H1 (cell line): Measurements from ENCODE around the gene CMSS1. TPM values are rescaled to one million over a fixed set of nuclear protein-coding genes. Genes with fewer than 3 reads are reported as not detected.

Experiments
- CTCF ChIA-PET: fragments of 300-600 bp; sonication (Branson Sonifier 250); formaldehyde crosslinking; loops from one replicate; lab custom pipeline; 2021; ENCODE audit not compliant: partially characterized antibody; lab: Charles Lee
- POLR2A ChIA-PET: fragments of 300-600 bp; sonication (Branson Sonifier 250); formaldehyde crosslinking; loops from one replicate; lab custom pipeline; 2021; ENCODE audit warnings: inconsistent platforms; ENCODE audit not compliant: partially characterized antibody; lab: Charles Lee
- DNase-seq, 2 experiments: peaks; one replicate each; pipeline versions ENCODE4 v3.0.0 to v3.0.0-alpha.2; 2010 to 2022; ENCODE audit warnings: low spot score in 2 of 2, low read depth in 1 of 2, mixed read lengths in 1 of 2
- FAIRE-seq: peaks from 2 replicates; lab custom pipeline; 2011; peaks lifted over from hg19 to GRCh38; lab: Jason Lieb, UNC
- H2AFZ ChIP-seq: 2 replicates; pipeline ENCODE4 v1.8.1; 2012; ENCODE audit warnings: low read length, inconsistent platforms
- H2AK5ac ChIP-seq: 2 replicates; pipeline ENCODE4 v1.6.1; 2013; ENCODE audit warnings: low read depth, low read length
- H2BK120ac ChIP-seq: replicated peaks from 2 replicates; pipeline ENCODE3; 2013; ENCODE audit warnings: low read depth, low read length, inconsistent platforms
- H2BK12ac ChIP-seq: 2 replicates; pipeline ENCODE4 v1.6.1; 2013; ENCODE audit warnings: low read depth, low read length
- H2BK15ac ChIP-seq: 2 replicates; pipeline ENCODE4 v1.6.1; 2013; ENCODE audit warnings: low read length
- H2BK20ac ChIP-seq: 2 replicates; pipeline ENCODE4 v1.6.1; 2013; ENCODE audit warnings: low read length
- H2BK5ac ChIP-seq: 2 replicates; pipeline ENCODE4 v1.6.1; 2013; ENCODE audit warnings: low read depth, low read length
- H3K14ac ChIP-seq: 2 replicates; pipeline ENCODE4 v1.6.1; 2013; ENCODE audit warnings: inconsistent platforms; ENCODE audit not compliant: insufficient read length
- H3K18ac ChIP-seq: 2 replicates; pipeline ENCODE4 v1.6.1; 2013; ENCODE audit warnings: low read length; ENCODE audit errors: extremely low read depth
- H3K23ac ChIP-seq: 2 replicates; pipeline ENCODE4 v1.6.1; 2013; ENCODE audit warnings: inconsistent platforms; ENCODE audit not compliant: insufficient read length
- H3K23me2 ChIP-seq: 2 replicates; pipeline ENCODE4 v1.6.1; 2013; ENCODE audit warnings: low read depth, low read length
- H3K27ac ChIP-seq: 2 replicates; pipeline ENCODE4 v1.6.1; 2011; ENCODE audit warnings: low read depth, low read length, inconsistent platforms
- H3K27me3 ChIP-seq, 4 experiments: replicated peaks in 1 of 4; 1 replicate in 1 of 4; 2 replicates in 3 of 4; pipeline versions ENCODE4 v1.6.1 to v1.8.1; 2011 to 2013; ENCODE audit warnings: low read length in 3 of 4, mild to moderate bottlenecking in 3 of 4, inconsistent platforms in 2 of 4, mixed read lengths in 2 of 4, moderate library complexity in 1 of 4; ENCODE audit not compliant: control insufficient read depth in 3 of 4, insufficient read depth in 3 of 4; ENCODE audit errors: extremely low read depth in 1 of 4
- H3K36me3 ChIP-seq, 4 experiments: 2 replicates each; pipeline versions ENCODE4 v1.6.1 to v1.8.1; 2011 to 2013; ENCODE audit warnings: mild to moderate bottlenecking in 4 of 4, low read length in 3 of 4, moderate library complexity in 2 of 4, control low read depth in 1 of 4, inconsistent platforms in 1 of 4; ENCODE audit not compliant: insufficient read depth in 4 of 4, control insufficient read depth in 2 of 4
- H3K4ac ChIP-seq: replicated peaks from 2 replicates; pipeline ENCODE3; 2013; ENCODE audit warnings: low read length, low read depth, mixed read lengths, inconsistent platforms; ENCODE audit not compliant: insufficient read length
- H3K4me1 ChIP-seq, 4 experiments: replicated peaks in 1 of 4; 1 replicate in 1 of 4; 2 replicates in 3 of 4; pipeline versions ENCODE4 v1.6.1 to v1.8.1; 2011 to 2013; ENCODE audit warnings: low read length in 3 of 4, inconsistent platforms in 2 of 4, mixed read lengths in 1 of 4; ENCODE audit not compliant: insufficient read depth in 4 of 4, control insufficient read depth in 3 of 4
- H3K4me2 ChIP-seq, 2 experiments: 2 replicates each; pipeline versions ENCODE4 v1.6.1 to v1.8.1; 2011 to 2013; ENCODE audit warnings: low read depth in 2 of 2, low read length in 2 of 2, control low read depth in 1 of 2, inconsistent platforms in 1 of 2, mild to moderate bottlenecking in 1 of 2; ENCODE audit not compliant: insufficient read depth in 1 of 2
- H3K4me3 ChIP-seq, 4 experiments: fragments of 200-600, 300-600 bp in 1 of 4; sonication (generic), shearing (Covaris generic), sonication (Bioruptor Twin) in 1 of 4; 2 replicates each; pipeline versions ENCODE4 v1.5.1 to v1.8.1; 2011 to 2016; ENCODE audit warnings: low read length in 4 of 4, low read depth in 3 of 4, control low read depth in 2 of 4, inconsistent platforms in 2 of 4, mild to moderate bottlenecking in 2 of 4, mixed read lengths in 1 of 4, moderate library complexity in 1 of 4; ENCODE audit not compliant: insufficient read depth in 2 of 4; ENCODE audit errors: extremely low read depth in 1 of 4
- H3K56ac ChIP-seq: replicated peaks from 2 replicates; pipeline ENCODE3; 2013; ENCODE audit warnings: low read depth, mild to moderate bottlenecking, mixed read lengths, low read length, inconsistent platforms; ENCODE audit not compliant: insufficient read length
- H3K79me1 ChIP-seq: 2 replicates; pipeline ENCODE4 v1.6.1; 2013; ENCODE audit warnings: low read depth, low read length, control low read depth
- H3K79me2 ChIP-seq, 2 experiments: 2 replicates each; pipeline versions ENCODE4 v1.6.1 to v1.8.1; 2012 to 2013; ENCODE audit warnings: low read length in 2 of 2, mild to moderate bottlenecking in 2 of 2, inconsistent platforms in 1 of 2; ENCODE audit not compliant: insufficient read depth in 2 of 2, control insufficient read depth in 1 of 2
- H3K9ac ChIP-seq, 4 experiments: replicated peaks in 1 of 4; 1 replicate in 1 of 4; 2 replicates in 3 of 4; pipeline versions ENCODE4 v1.6.1 to v1.8.1; 2011 to 2013; ENCODE audit warnings: low read depth in 3 of 4, low read length in 3 of 4, control low read depth in 2 of 4, mild to moderate bottlenecking in 2 of 4, moderate library complexity in 2 of 4, inconsistent platforms in 1 of 4; ENCODE audit errors: extremely low read depth in 1 of 4
- H3K9me3 ChIP-seq, 2 experiments: 2 replicates each; pipeline versions ENCODE4 v1.6.1 to v1.8.1; 2012 to 2013; ENCODE audit warnings: mild to moderate bottlenecking in 2 of 2, moderate library complexity in 2 of 2, control low read depth in 1 of 2, inconsistent platforms in 1 of 2, low read depth in 1 of 2, low read length in 1 of 2, mixed read lengths in 1 of 2; ENCODE audit not compliant: insufficient read depth in 2 of 2
- H4K20me1 ChIP-seq, 2 experiments: replicated peaks in 1 of 2; 2 replicates each; pipeline versions ENCODE3 to v1.8.1; 2011 to 2013; ENCODE audit warnings: inconsistent platforms in 2 of 2, low read length in 2 of 2, mild to moderate bottlenecking in 1 of 2; ENCODE audit not compliant: insufficient read depth in 2 of 2, control insufficient read depth in 1 of 2
- H4K5ac ChIP-seq: 2 replicates; pipeline ENCODE4 v1.6.1; 2013; ENCODE audit warnings: low read length, low read depth, mixed read lengths, inconsistent platforms; ENCODE audit not compliant: insufficient read length
- H4K8ac ChIP-seq: 2 replicates; pipeline ENCODE4 v1.8.0; 2013; ENCODE audit warnings: mild to moderate bottlenecking, moderate library complexity, low read length, inconsistent platforms; ENCODE audit not compliant: insufficient read depth; ENCODE audit errors: extremely low read depth
- H4K91ac ChIP-seq: replicated peaks from 2 replicates; pipeline ENCODE3; 2013; ENCODE audit warnings: low read length, mixed read lengths, inconsistent platforms; ENCODE audit not compliant: insufficient read length
- ASH2L ChIP-seq: fragments of 200-600, 300-600 bp; sonication (generic); IDR thresholded peaks from one replicate; pipeline ENCODE4 v1.7.1; 2017; ENCODE audit warnings: low read length
- BACH1 ChIP-seq: IDR thresholded peaks from 2 replicates; pipeline ENCODE4 v1.6.1; 2012; ENCODE audit warnings: low read length, improper control_type of control experiment
- CBX8 ChIP-seq: fragments of 300-800, 300-1000 bp; sonication (generic); IDR thresholded peaks from 2 replicates; pipeline ENCODE4 v1.7.1; 2016; ENCODE audit warnings: low read depth, low read length, borderline replicate concordance
- CEBPB ChIP-seq: IDR thresholded peaks from 2 replicates; pipeline ENCODE4 v1.6.1; 2012; ENCODE audit warnings: low read depth, low read length
- CHD1 ChIP-seq: IDR thresholded peaks from 2 replicates; pipeline ENCODE4 v1.6.1; 2012; ENCODE audit warnings: low read depth, low read length, improper control_type of control experiment
- CTBP2 ChIP-seq: IDR thresholded peaks from 2 replicates; pipeline ENCODE4 v1.7.0; 2011; ENCODE audit warnings: borderline replicate concordance, mild to moderate bottlenecking, moderate library complexity, mixed read lengths, low read length; ENCODE audit not compliant: insufficient read depth, insufficient read length
- E2F6 ChIP-seq: IDR thresholded peaks from 2 replicates; pipeline ENCODE4 v1.6.1; 2012; ENCODE audit warnings: inconsistent platforms
- HDAC6 ChIP-seq: IDR thresholded peaks from one replicate; pipeline ENCODE4 v1.7.1; 2012; ENCODE audit warnings: low read depth, mild to moderate bottlenecking, inconsistent platforms, low read length, moderate library complexity
- JUND ChIP-seq: IDR thresholded peaks from 2 replicates; pipeline ENCODE4 v1.6.1; 2011; ENCODE audit warnings: mild to moderate bottlenecking, improper control_type of control experiment, low read length
- NANOG ChIP-seq: IDR thresholded peaks from 2 replicates; pipeline ENCODE4 v1.6.1; 2011; ENCODE audit warnings: low read length, low read depth, mild to moderate bottlenecking, inconsistent platforms; ENCODE audit not compliant: insufficient read depth, poor library complexity, severe bottlenecking
- POLR2A ChIP-seq, 2 experiments: IDR thresholded peaks; 1 replicate in 1 of 2; 2 replicates in 1 of 2; pipeline ENCODE4 v1.6.1; 2011; ENCODE audit warnings: low read depth in 2 of 2, low read length in 2 of 2, mild to moderate bottlenecking in 2 of 2; ENCODE audit errors: control extremely low read depth in 1 of 2
- POLR2AphosphoS5 ChIP-seq: IDR thresholded peaks from 2 replicates; pipeline ENCODE4 v1.6.1; 2011; ENCODE audit warnings: low read depth, low read length
- SIRT6 ChIP-seq: IDR thresholded peaks from one replicate; pipeline ENCODE4 v1.7.1; 2012; ENCODE audit warnings: low read length, inconsistent platforms
- TAF1 ChIP-seq: IDR thresholded peaks from 2 replicates; pipeline ENCODE4 v1.6.1; 2011; ENCODE audit warnings: mild to moderate bottlenecking, low read depth, low read length
- TBP ChIP-seq: IDR thresholded peaks from 2 replicates; pipeline ENCODE4 v1.6.1; 2011; ENCODE audit warnings: low read depth, low read length, improper control_type of control experiment
- TEAD4 ChIP-seq: IDR thresholded peaks from 2 replicates; pipeline ENCODE4 v1.6.1; 2012; ENCODE audit warnings: low read depth, low read length, inconsistent platforms, mixed read lengths
- WGBS, 2 experiments: shearing (Covaris generic) in 1 of 2; methylation state at CpG; one replicate each; pipeline versions ENCODE4 v1.1.6 to v1.1.7; 2013 to 2015; ENCODE audit warnings: low lambda C conversion rate in 2 of 2, mixed read lengths in 2 of 2, inconsistent platforms in 1 of 2, low coverage in 1 of 2, missing lambda C conversion rate in 1 of 2; ENCODE audit not compliant: insufficient replicate concordance in 2 of 2, insufficient coverage in 1 of 2, insufficient read length in 1 of 2; ENCODE audit errors: extremely low coverage in 1 of 2, missing lambda C conversion rate in 1 of 2; 5-methylcytosine and 5-hydroxymethylcytosine counted together
- polyA plus RNA-seq, 7 experiments: library from polyadenylated mRNA; depleted of rRNA in 3 of 7; stranded (reverse) in 5 of 7; unstranded in 2 of 7; fragments of >200 nt in 5 of 7; fragments of 200-250 nt in 2 of 7; gene quantifications; 1 replicate in 5 of 7; 2 replicates in 1 of 7; 4 replicates in 1 of 7; pipeline versions ENCODE4 v1.2.1 to v1.2.3, GENCODE V29; 2011 to 2013; ENCODE audit warnings: missing spikeins in 2 of 7, mixed read lengths in 2 of 7
- total RNA-seq: library from RNA; stranded (reverse); fragmentation: NEBNext Ultra II Directional; extraction: Animal tissue kit (Norgen Biotek cat#: 25700); gene quantifications from 2 replicates; pipeline ENCODE4 v1.2.1, GENCODE V29; 2021

Gene CMSS1
- total and polyA plus RNA-seq, 2 of the 8 experiments (the other 6 are each of a cell fraction or from before 2014, with no cell fraction given), result 15.2 to 75.1 TPM

- no peak overlapping the region for H2BK120ac ChIP-seq
- no peak overlapping the region for H4K91ac ChIP-seq
- no peaks in the 10 kb centered on the region for H4K20me1 ChIP-seq
- H2AK5ac ChIP-seq, result no peak overlapping the region
- ChIA-PET CTCF (no interaction called here), POLR2A (no interaction called here)
- no peak overlapping the region for H3K4ac ChIP-seq
- no peak overlapping the region for H4K8ac ChIP-seq
- H2BK5ac ChIP-seq, result no peak overlapping the region
- no peak for DNase-seq
- H3K18ac ChIP-seq, result no peak overlapping the region
- H2BK20ac ChIP-seq, result no peak overlapping the region
- no peak overlapping the region for H3K27ac ChIP-seq
- H3K23ac ChIP-seq, result no peak overlapping the region
- H3K9me3 ChIP-seq, result no peaks in the 10 kb centered on the region
- H3K14ac ChIP-seq, result no peak overlapping the region
- no peak overlapping the region for H3K56ac ChIP-seq
- H2BK15ac ChIP-seq, result no peak overlapping the region
- WGBS, 2 experiments, result 85% methylated on average over 1 of the region's 1 CpG; no CpG with 5 or more reads in 1 of the 2 experiments
- no peak overlapping the region for H2AFZ ChIP-seq
- no peaks in the 10 kb centered on the region for H3K36me3 ChIP-seq
- FAIRE-seq, result no peak
- H3K4me2 ChIP-seq, result no peak overlapping the region
- H3K9ac ChIP-seq, result no peak overlapping the region
- no peaks in the 10 kb centered on the region for H3K79me2 ChIP-seq
- H3K4me1 ChIP-seq, result no peaks in the 10 kb centered on the region
- no peaks in the 10 kb centered on the region for H3K79me1 ChIP-seq
- no peak overlapping the region for H3K4me3 ChIP-seq
- H3K27me3 ChIP-seq, result no peaks in the 10 kb centered on the region
- no peaks in the 10 kb centered on the region for H3K23me2 ChIP-seq
- H4K5ac ChIP-seq, result no peak overlapping the region
- H2BK12ac ChIP-seq, result no peak overlapping the region
- TF ChIP-seq CBX8 (no peak), NANOG (no peak), TEAD4 (no peak), POLR2A (IDR thresholded peaks at IDR 0.05; ENCODE audit: control extremely low read depth in 1 of 2, low read depth in 2 of 2, low read length in 2 of 2) (no peak), POLR2AphosphoS5 (no peak), HDAC6 (no peak), TAF1 (no peak), JUND (no peak), CTBP2 (no peak), TBP (no peak), CHD1 (no peak), E2F6 (no peak), BACH1 (no peak), CEBPB (no peak), SIRT6 (no peak), ASH2L (no peak)
Observed at GRCh38 chr3:99970198-99970597, 152.5 kb downstream of the CMSS1 start.
